ENCODE results near the gene YTHDF1.

YTHDF1 gene

GRCh38 chr20:63187338-63188158 is 28.4 kb downstream of the YTHDF1 start:
- no peak for DNase-seq (ENCODE audit: low read depth)
- no peak for TF ChIP-seq CTCF (IDR thresholded peaks at IDR 0.05; ENCODE audit: insufficient read depth, low read depth, low read length, missing control alignments)

GRCh38 chr20:63186528-63187316 is 29.2 kb downstream of the YTHDF1 start:
- H3K4me3 ChIP-seq (ENCODE audit: low read length) = no peak overlapping the region
- DNase-seq (ENCODE audit: low read depth) = peak; percentile 84
- peak; percentile 56 for TF ChIP-seq CTCF (IDR thresholded peaks at IDR 0.05; ENCODE audit: insufficient read depth, low read depth, low read length, missing control alignments)

More at GRCh38 chr20:63187338-63188158, 28.4 kb downstream of the YTHDF1 start:
- H3K4me3 ChIP-seq (ENCODE audit: low read length) = no peak overlapping the region

GRCh38 chr20:63186084-63186483 is 29.8 kb downstream of the YTHDF1 start:
- DNase-seq (ENCODE audit: low read depth) = no peak
- no peak overlapping the region for H3K4me3 ChIP-seq (ENCODE audit: low read length)
- TF ChIP-seq CTCF (IDR thresholded peaks at IDR 0.05; ENCODE audit: insufficient read depth, low read depth, low read length, missing control alignments) = no peak

- no peak for DNase-seq (ENCODE audit: low read depth)
- no peak for TF ChIP-seq CTCF (IDR thresholded peaks at IDR 0.05; ENCODE audit: insufficient read depth, low read depth, low read length, missing control alignments)
- H3K4me3 ChIP-seq (ENCODE audit: low read length) = no peak overlapping the region
These were observed 30.6 kb downstream of the YTHDF1 start for GRCh38 chr20:63185215-63185796.

- TF ChIP-seq CTCF (IDR thresholded peaks at IDR 0.05; ENCODE audit: insufficient read depth, low read depth, low read length, missing control alignments) = peak; percentile 89
- peak; percentile 57 for DNase-seq (ENCODE audit: low read depth)
- no peak overlapping the region for H3K4me3 ChIP-seq (ENCODE audit: low read length)
These were observed 32.3 kb downstream of the YTHDF1 start for GRCh38 chr20:63183422-63184146.

- no peak overlapping the region for H3K4me3 ChIP-seq (ENCODE audit: low read length)
- TF ChIP-seq CTCF (IDR thresholded peaks at IDR 0.05; ENCODE audit: insufficient read depth, low read depth, low read length, missing control alignments) = no peak
- DNase-seq (ENCODE audit: low read depth) = no peak
These were observed 33.0 kb downstream of the YTHDF1 start for GRCh38 chr20:63182946-63183415.

All from epithelial cell of esophagus (primary cell).